GM23338 (cell line): ENCODE results near the gene RHBDD1.

Experiments
- CREB1 ChIP-seq: fragments of 250-450 bp; sonication (Bioruptor Pico); IDR thresholded peaks from 2 replicates; pipeline ENCODE4 v1.5.0; 2020; ENCODE audit warnings: low read depth, mild to moderate bottlenecking, moderate library complexity
- CTCF ChIP-seq, 2 experiments: fragments of 200-600 bp in 1 of 2; sonication (generic) in 1 of 2; conservative IDR thresholded peaks; 2 replicates each; pipeline versions ENCODE4 v1.5.1 to v1.6.1; 2016 to 2017; ENCODE audit warnings: antibody characterized with exemption in 2 of 2, low read depth in 2 of 2, mild to moderate bottlenecking in 2 of 2, moderate library complexity in 1 of 2
- ETS1 ChIP-seq: IDR thresholded peaks from 2 replicates; pipeline ENCODE4 v1.6.1; 2016; ENCODE audit warnings: antibody characterized with exemption
- EZH2 ChIP-seq: fragments of 200-600 bp; sonication (generic); IDR thresholded peaks from one replicate; pipeline ENCODE4 v1.8.0; 2017; ENCODE audit warnings: antibody characterized with exemption, mild to moderate bottlenecking, low read depth; ENCODE audit not compliant: unreplicated experiment
- EZH2phosphoT487 ChIP-seq: fragments of 200-600 bp; sonication (generic); IDR thresholded peaks from one replicate; pipeline ENCODE4 v1.8.1; 2018; ENCODE audit warnings: antibody characterized with exemption; ENCODE audit not compliant: unreplicated experiment
- JUNB ChIP-seq: IDR thresholded peaks from one replicate; pipeline ENCODE4 v1.6.1; 2016; ENCODE audit warnings: antibody characterized with exemption; ENCODE audit not compliant: unreplicated experiment
- POLR2AphosphoS5 ChIP-seq: IDR thresholded peaks from 2 replicates; pipeline ENCODE4 v1.6.1; 2016; ENCODE audit warnings: antibody characterized with exemption, low read depth
- REST ChIP-seq: IDR thresholded peaks from one replicate; pipeline ENCODE4 v1.6.1; 2018; ENCODE audit warnings: antibody characterized with exemption; ENCODE audit not compliant: unreplicated experiment

GRCh38 chr2:226893216-226893615 lies 57.4 kb downstream of the RHBDD1 start:
- TF ChIP-seq EZH2phosphoT487 (no peak), CTCF (conservative IDR thresholded peaks at IDR 0.05; ENCODE audit: low read depth in 2 of 2) (no peak), EZH2 (no peak), POLR2AphosphoS5 (no peak), JUNB (no peak), REST (no peak), ETS1 (no peak), CREB1 (CRISPR knock-in tag) (no peak)
